Measurements from ENCODE around the gene COX5B. TPM values are rescaled to one million over a fixed set of nuclear protein-coding genes. Genes with fewer than 3 reads are reported as not detected.
"Not testable (repeated sequence)": the region's sequence is repeated elsewhere in the genome, so short reads cannot be mapped to it uniquely, and the experiment has no call there.

COX5B gene
- polyA plus RNA-seq, 1 donor (not counting 4 experiments of a cell fraction or from before 2014, with no cell fraction given), result 311 TPM

DNA sequence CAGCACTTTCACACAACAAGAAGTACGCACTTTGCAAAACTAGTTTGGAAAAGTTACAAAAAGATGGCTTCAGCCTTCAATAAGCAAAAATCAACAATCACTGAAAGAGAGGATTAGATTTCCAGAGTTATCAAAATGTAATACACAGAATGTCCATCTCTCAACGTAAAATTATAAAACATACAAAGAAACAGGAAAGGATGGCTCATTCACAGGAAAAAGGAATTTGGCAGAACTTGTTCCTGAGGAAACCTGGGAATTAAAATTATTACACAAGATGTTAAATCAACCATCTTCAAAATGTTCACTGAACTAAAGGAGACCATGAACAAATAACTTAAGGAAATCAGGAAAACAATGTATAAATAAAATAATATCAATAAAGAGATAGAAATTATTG lies 31.6 kb downstream of the COX5B start:
- Histone ChIP-seq H3K4me2 (ENCODE audit: control insufficient read depth, extremely low read depth, insufficient read depth, low read depth, low read length) (no peak overlapping the region), H3K9me3 (ENCODE audit: control insufficient read depth, low read depth, low read length) (no peaks in the 10 kb centered on the region), H3K9ac (ENCODE audit: control insufficient read depth, extremely low read depth, insufficient read depth, low read length) (no peak overlapping the region), H3K9me1 (ENCODE audit: control insufficient read depth, extremely low read depth, insufficient read depth, low read length) (no peaks in the 10 kb centered on the region), H3K4me1 (ENCODE audit: control insufficient read depth, extremely low read depth, insufficient read depth, low read length) (no peaks in the 10 kb centered on the region), H2AFZ (ENCODE audit: control insufficient read depth, low read length) (no peak overlapping the region), H3K27ac (ENCODE audit: control insufficient read depth, insufficient read depth, low read length) (no peak overlapping the region), H3K4me3 (ENCODE audit: control insufficient read depth in 2 of 3, extremely low read depth in 1 of 3, insufficient read depth in 2 of 3, low read depth in 1 of 3, low read length in 3 of 3) (no peak overlapping the region), H4K20me1 (ENCODE audit: control insufficient read depth, extremely low read depth, insufficient read depth, low read length) (no peaks in the 10 kb centered on the region), H3K79me2 (ENCODE audit: control insufficient read depth, insufficient read depth, low read length) (no peaks in the 10 kb centered on the region), H3K27me3 (ENCODE audit: control insufficient read depth, extremely low read depth, insufficient read depth, low read length) (no peaks in the 10 kb centered on the region), H3K36me3 (ENCODE audit: control insufficient read depth in 2 of 2, extremely low read depth in 1 of 2, insufficient read depth in 2 of 2, low read length in 2 of 2) (no peaks in the 10 kb centered on the region)
- no peak for TF ChIP-seq EZH2 (IDR thresholded peaks at IDR 0.05; ENCODE audit: low read length)
- TF ChIP-seq, protein P1, sequence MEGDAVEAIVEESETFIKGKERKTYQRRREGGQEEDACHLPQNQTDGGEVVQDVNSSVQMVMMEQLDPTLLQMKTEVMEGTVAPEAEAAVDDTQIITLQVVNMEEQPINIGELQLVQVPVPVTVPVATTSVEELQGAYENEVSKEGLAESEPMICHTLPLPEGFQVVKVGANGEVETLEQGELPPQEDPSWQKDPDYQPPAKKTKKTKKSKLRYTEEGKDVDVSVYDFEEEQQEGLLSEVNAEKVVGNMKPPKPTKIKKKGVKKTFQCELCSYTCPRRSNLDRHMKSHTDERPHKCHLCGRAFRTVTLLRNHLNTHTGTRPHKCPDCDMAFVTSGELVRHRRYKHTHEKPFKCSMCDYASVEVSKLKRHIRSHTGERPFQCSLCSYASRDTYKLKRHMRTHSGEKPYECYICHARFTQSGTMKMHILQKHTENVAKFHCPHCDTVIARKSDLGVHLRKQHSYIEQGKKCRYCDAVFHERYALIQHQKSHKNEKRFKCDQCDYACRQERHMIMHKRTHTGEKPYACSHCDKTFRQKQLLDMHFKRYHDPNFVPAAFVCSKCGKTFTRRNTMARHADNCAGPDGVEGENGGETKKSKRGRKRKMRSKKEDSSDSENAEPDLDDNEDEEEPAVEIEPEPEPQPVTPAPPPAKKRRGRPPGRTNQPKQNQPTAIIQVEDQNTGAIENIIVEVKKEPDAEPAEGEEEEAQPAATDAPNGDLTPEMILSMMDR (optimal IDR thresholded peaks at IDR 0.05 in 1 of 3, IDR thresholded peaks at IDR 0.05 in 1 of 3, conservative IDR thresholded peaks at IDR 0.05 in 1 of 3; ENCODE audit: extremely low read depth in 1 of 3, insufficient read depth in 2 of 3, low read length in 3 of 3), result no peak
- no peak for DNase-seq (ENCODE audit: low read depth, low spot score)
- dilution Hi-C loops (cut with MboI; ENCODE audit: extremely low pct_ligation_motif_present, low sequenced_read_pairs), result no loop called here
- no peak for FAIRE-seq

DNA sequence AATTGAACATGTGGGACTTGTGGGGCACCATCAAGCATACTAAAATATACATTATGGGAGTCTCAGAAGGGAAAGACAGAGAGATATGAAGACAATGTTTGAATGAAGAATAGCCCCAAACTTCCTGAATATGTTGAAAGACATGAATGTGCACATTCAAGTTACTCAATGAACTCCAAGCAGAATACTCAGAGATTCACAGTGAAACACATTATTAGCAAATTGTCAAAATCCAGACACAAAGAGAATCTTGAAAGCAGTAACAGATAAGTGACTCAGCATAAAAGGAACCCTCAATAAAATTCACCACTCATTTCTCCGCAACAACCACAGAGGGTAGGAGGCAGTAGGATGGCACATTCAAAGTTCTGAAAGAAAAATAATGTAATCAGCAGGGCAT lies 32.4 kb downstream of the COX5B start:
- no peak overlapping the region for H3K9ac ChIP-seq (ENCODE audit: control insufficient read depth, extremely low read depth, insufficient read depth, low read length)
- H4K20me1 ChIP-seq (ENCODE audit: control insufficient read depth, extremely low read depth, insufficient read depth, low read length), result no peaks in the 10 kb centered on the region
- TF ChIP-seq EZH2 (IDR thresholded peaks at IDR 0.05; ENCODE audit: low read length), result no peak
- TF ChIP-seq, protein P1 (optimal IDR thresholded peaks at IDR 0.05 in 1 of 3, IDR thresholded peaks at IDR 0.05 in 1 of 3, conservative IDR thresholded peaks at IDR 0.05 in 1 of 3; ENCODE audit: extremely low read depth in 1 of 3, insufficient read depth in 2 of 3, low read length in 3 of 3), result no peak
- FAIRE-seq, result no peak
- no peak overlapping the region for H3K4me2 ChIP-seq (ENCODE audit: control insufficient read depth, extremely low read depth, insufficient read depth, low read depth, low read length)
- H2AFZ ChIP-seq (ENCODE audit: control insufficient read depth, low read length), result no peak overlapping the region
- dilution Hi-C loops (cut with MboI; ENCODE audit: extremely low pct_ligation_motif_present, low sequenced_read_pairs), result no loop called here
- H3K36me3 ChIP-seq (ENCODE audit: control insufficient read depth in 2 of 2, extremely low read depth in 1 of 2, insufficient read depth in 2 of 2, low read length in 2 of 2), result no peaks in the 10 kb centered on the region
- no peak for DNase-seq (ENCODE audit: low read depth, low spot score)
- no peaks in the 10 kb centered on the region for H3K9me3 ChIP-seq (ENCODE audit: control insufficient read depth, low read depth, low read length)
- no peaks in the 10 kb centered on the region for H3K4me1 ChIP-seq (ENCODE audit: control insufficient read depth, extremely low read depth, insufficient read depth, low read length)
- no peak overlapping the region for H3K4me3 ChIP-seq (ENCODE audit: control insufficient read depth in 2 of 3, extremely low read depth in 1 of 3, insufficient read depth in 2 of 3, low read depth in 1 of 3, low read length in 3 of 3)
- H3K79me2 ChIP-seq (ENCODE audit: control insufficient read depth, insufficient read depth, low read length), result no peaks in the 10 kb centered on the region
- no peaks in the 10 kb centered on the region for H3K27me3 ChIP-seq (ENCODE audit: control insufficient read depth, extremely low read depth, insufficient read depth, low read length)
- no peaks in the 10 kb centered on the region for H3K9me1 ChIP-seq (ENCODE audit: control insufficient read depth, extremely low read depth, insufficient read depth, low read length)
- no peak overlapping the region for H3K27ac ChIP-seq (ENCODE audit: control insufficient read depth, insufficient read depth, low read length)

DNA sequence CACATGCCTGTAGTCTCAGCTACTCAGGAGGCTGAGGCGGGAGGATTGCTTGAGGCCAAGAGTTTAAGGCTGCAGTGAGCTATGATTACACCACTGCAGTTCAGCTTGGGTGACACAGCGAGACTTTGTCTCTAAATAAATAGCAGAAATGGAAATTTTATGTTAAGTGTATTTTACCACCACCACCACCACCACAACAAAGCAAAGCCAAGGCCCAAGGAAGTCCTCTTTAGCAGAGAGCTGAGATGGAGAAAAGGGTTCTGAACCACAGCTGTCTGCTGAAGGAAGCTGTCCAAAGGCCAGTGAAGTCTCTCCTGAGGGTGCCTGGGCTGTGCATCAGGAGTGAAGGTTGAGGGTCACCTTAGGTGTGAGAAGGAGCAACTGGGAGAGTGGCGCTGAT lies 41.4 kb downstream of the COX5B start:
- H3K4me1 ChIP-seq (ENCODE audit: control insufficient read depth, extremely low read depth, insufficient read depth, low read length); H3K36me3 ChIP-seq (ENCODE audit: control insufficient read depth in 2 of 2, extremely low read depth in 1 of 2, insufficient read depth in 2 of 2, low read length in 2 of 2); H3K9me3 ChIP-seq (ENCODE audit: control insufficient read depth, low read depth, low read length); H3K4me3 ChIP-seq (ENCODE audit: control insufficient read depth in 2 of 3, extremely low read depth in 1 of 3, insufficient read depth in 2 of 3, low read depth in 1 of 3, low read length in 3 of 3); H3K4me2 ChIP-seq (ENCODE audit: control insufficient read depth, extremely low read depth, insufficient read depth, low read depth, low read length); H2AFZ ChIP-seq (ENCODE audit: control insufficient read depth, low read length); H3K27me3 ChIP-seq (ENCODE audit: control insufficient read depth, extremely low read depth, insufficient read depth, low read length); DNase-seq (ENCODE audit: low read depth, low spot score); H3K79me2 ChIP-seq (ENCODE audit: control insufficient read depth, insufficient read depth, low read length); H4K20me1 ChIP-seq (ENCODE audit: control insufficient read depth, extremely low read depth, insufficient read depth, low read length); dilution Hi-C loops (cut with MboI; ENCODE audit: extremely low pct_ligation_motif_present, low sequenced_read_pairs); H3K9me1 ChIP-seq (ENCODE audit: control insufficient read depth, extremely low read depth, insufficient read depth, low read length); H3K9ac ChIP-seq (ENCODE audit: control insufficient read depth, extremely low read depth, insufficient read depth, low read length); H3K27ac ChIP-seq (ENCODE audit: control insufficient read depth, insufficient read depth, low read length); FAIRE-seq: not testable (repeated sequence)
